NK-92 treated with Interleukin-12 subunit alpha and Interleukin-12 subunit beta, amount 100 ng/mL, for 24 hours (cell line): Measurements from ENCODE around the gene CREB5.
"Not testable (repeated sequence)": the region's sequence is repeated elsewhere in the genome, so short reads cannot be mapped to it uniquely, and the experiment has no call there.

Source experiments
- DNase-seq: peaks from one replicate; lab custom pipeline; 2025; lab: John Stamatoyannopoulos, UW

The CREB5 gene

GRCh38 chr7:28611399-28611897 is 199.1 kb downstream of the CREB5 start:
- DNase-seq: not testable (repeated sequence)

- DNase-seq: no peak
Observed at GRCh38 chr7:28613262-28613661, 200.9 kb downstream of the CREB5 start.

GRCh38 chr7:28615091-28615490 is 202.8 kb downstream of the CREB5 start:
- DNase-seq: no peak

DNA sequence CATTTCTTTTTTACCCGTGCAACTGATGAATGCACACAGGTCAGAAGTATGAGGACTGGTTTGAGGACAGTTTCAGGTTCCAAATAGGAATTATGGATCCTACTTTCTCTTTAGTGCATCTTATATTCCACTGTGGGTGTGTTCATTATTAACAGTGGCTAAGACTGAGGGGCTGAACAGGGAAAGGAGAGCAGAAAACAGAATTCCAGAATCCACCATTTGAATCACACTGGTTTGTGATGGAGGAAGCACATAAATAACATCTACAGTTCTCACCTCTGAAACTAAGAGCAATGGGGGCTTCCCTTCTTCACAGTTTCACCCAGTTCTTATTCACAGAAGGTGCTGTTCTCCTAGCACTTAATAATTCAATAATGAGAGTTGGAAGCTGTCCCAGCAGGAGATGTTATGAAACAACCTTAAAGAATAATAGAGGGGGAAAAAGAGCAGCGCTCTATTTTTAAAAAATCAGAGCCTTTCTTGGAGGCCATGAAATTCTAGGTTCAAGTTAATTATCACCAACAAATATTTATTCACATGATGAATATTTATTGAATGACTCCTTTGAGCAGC is 205.1 kb downstream of the CREB5 start:
- no peak for DNase-seq

GRCh38 chr7:28618383-28618782 is 206.1 kb downstream of the CREB5 start:
- no peak for DNase-seq

GRCh38 chr7:28619256-28619655 is 206.9 kb downstream of the CREB5 start:
- DNase-seq: no peak

GRCh38 chr7:28621369-28621841 is 209.1 kb downstream of the CREB5 start:
- DNase-seq: no peak

- DNase-seq: no peak
Observed at GRCh38 chr7:28623105-28623730, 210.9 kb downstream of the CREB5 start.

- no peak for DNase-seq
Observed at GRCh38 chr7:28623863-28624262, 211.5 kb downstream of the CREB5 start.

DNA sequence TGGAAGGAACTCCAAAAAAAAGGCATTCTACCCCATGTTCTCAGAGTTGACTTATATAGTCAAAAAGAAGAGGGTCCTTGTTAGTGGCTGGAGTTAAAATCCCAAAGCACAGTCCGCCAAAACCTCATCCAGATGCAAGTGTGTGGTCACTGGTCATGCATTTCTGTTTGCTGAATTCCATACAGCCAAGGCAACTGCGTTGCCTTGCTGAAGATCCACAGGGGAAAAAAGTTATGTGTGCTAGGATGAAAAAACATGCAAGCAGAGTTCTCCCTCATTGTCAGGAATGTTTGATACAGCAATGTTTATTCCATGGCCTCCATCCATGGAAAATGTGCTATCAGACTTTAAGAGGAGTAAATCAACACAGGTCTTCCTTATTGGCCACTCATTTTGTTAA is 213.1 kb downstream of the CREB5 start:
- DNase-seq: no peak

GRCh38 chr7:28626221-28626620 is 213.9 kb downstream of the CREB5 start:
- no peak for DNase-seq

- no peak for DNase-seq
Observed at GRCh38 chr7:28626624-28627262, 214.4 kb downstream of the CREB5 start.

DNA sequence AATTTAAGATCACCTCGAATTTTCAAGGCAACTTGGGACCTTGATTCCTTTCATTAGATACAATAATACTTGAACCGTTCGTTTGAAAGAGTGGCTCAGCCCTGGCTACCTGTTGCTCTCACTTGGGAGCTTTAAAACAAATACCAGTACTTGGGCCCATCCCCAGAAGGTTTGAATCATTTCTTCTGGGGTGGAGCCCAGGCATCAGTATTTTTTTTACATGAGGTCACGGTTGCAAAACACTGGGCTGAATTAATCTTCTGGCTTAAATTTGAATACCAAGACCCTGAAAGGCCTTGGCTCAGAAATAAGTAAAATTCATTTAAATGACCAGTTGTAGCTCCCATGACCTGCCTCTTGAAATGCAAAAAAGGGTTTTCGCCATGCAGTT is 214.9 kb downstream of the CREB5 start:
- no peak for DNase-seq

- DNase-seq: no peak
Observed at GRCh38 chr7:28627896-28628295, 215.6 kb downstream of the CREB5 start.

GRCh38 chr7:28629216-28629842 is 217.0 kb downstream of the CREB5 start:
- no peak for DNase-seq

DNA sequence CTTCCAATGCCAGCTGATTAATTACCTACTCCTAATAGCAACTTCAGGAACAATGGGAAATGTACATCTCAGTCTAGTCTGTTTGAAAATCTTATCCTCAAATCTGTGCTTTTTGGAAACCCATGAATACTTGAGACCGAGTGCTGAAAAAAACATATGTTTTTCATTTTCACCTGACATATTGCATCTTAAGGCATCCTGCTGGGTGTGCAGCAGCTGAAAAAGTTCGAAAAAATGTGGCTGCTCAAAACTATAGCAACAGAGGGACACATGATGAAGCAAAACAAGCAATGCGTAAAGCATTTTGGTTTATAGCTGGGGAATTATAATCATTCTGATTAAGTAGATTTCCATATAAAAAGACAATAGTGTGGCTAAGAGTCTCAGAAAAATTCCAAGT is 218.0 kb downstream of the CREB5 start:
- DNase-seq: no peak

DNA sequence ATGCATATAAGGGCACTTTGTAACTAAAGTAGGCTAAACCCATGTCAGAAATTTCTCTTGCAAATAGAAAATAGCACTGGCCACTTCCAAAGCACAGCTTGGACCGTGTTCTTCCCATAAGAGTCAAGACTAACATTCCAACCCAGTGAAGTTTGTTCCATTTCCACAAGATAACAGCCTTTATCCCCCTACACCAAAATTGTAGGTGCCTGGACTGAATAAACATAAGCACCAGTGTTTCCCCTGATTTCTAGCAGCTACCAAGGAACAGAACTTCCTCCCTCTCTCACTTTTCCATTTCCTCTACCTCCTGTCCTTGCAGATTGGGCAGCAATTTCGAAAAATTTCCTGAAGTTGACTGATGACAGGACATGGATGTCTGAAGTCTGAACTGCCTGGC is 219.7 kb downstream of the CREB5 start:
- DNase-seq: no peak

- DNase-seq: no peak
Observed at GRCh38 chr7:28638914-28639313, 226.6 kb downstream of the CREB5 start.

GRCh38 chr7:28640001-28640400 is 227.7 kb downstream of the CREB5 start:
- no peak for DNase-seq

GRCh38 chr7:28641752-28642545 is 229.6 kb downstream of the CREB5 start:
- DNase-seq: no peak

GRCh38 chr7:28643188-28643569 is 230.9 kb downstream of the CREB5 start:
- DNase-seq: no peak
